GM18519 (cell line): ENCODE measurements around the gene PDPR.
"Not testable (repeated sequence)": the region's sequence is repeated elsewhere in the genome, so short reads cannot be mapped to it uniquely, and the experiment has no call there.

Experiments
- ATAC-seq: cut with Tn5 transposase; IDR thresholded peaks from one replicate; pipeline ENCODE4 v1.9.1; 2021; ENCODE audit warnings: mild to moderate bottlenecking, moderate library complexity; ENCODE audit not compliant: unreplicated experiment, low FRiP score

PDPR gene

GRCh38 chr16:70204010-70204409 is 89.9 kb downstream of the PDPR start:
- ATAC-seq, result not testable (repeated sequence)

- ATAC-seq, result not testable (repeated sequence)
These were observed 90.7 kb downstream of the PDPR start for GRCh38 chr16:70204668-70205405.

GRCh38 chr16:70206382-70206781 is 92.2 kb downstream of the PDPR start:
- not testable (repeated sequence) for ATAC-seq
